ENCODE results near the gene ADAMTS2. TPM values are rescaled to one million over a fixed set of nuclear protein-coding genes. Genes with fewer than 3 reads are reported as not detected.

Gene ADAMTS2
- total RNA-seq, 1 donor from 2014 or later, result 7.7 TPM

DNA sequence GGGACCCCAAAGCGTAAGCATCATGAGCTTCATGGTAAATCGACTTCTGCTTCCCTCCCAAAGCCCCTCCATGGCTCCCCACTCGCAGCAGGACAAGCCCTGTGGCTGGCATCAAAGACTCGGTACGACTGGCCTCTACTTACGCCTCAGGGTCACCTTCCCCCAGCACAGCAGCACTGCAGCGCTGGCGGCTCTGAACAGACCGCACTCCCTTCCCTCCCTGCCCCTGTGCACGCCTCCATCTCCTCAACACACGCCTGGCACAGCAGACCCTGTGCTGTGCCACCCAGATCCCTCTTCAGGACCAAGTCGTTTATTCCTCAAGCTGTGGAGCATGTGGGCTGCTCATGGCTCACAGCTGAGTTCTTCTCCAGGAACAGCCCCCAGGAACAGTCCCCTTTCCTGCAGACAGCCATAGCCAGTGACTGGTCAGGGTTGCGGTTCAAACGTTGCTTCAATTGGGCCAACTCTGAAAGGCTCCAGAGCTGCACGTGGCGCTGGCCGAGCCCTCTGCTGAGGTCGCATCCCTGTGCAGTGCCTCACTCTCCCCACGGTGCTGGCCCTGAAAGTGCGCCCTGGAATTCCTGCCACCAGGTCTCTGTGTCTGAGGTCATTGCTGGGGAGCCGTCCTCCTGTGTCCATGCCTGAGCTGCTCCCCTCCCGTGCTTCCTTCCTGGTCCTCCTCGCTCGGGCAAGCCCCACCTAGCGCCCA, 197.1 kb downstream of the ADAMTS2 start:
- Mint-ChIP-seq H3K36me3 (no peaks in the 10 kb centered on the region), H3K27me3 (no peaks in the 10 kb centered on the region), H3K27ac (no peak overlapping the region), H3K4me1 (ENCODE audit: unreplicated experiment) (no peaks in the 10 kb centered on the region), H3K9me3 (no peaks in the 10 kb centered on the region), H3K4me3 (no peak overlapping the region)
- DNase-seq (ENCODE audit: extremely low spot score, unreplicated experiment), result no peak
- TF ChIP-seq, protein P1, sequence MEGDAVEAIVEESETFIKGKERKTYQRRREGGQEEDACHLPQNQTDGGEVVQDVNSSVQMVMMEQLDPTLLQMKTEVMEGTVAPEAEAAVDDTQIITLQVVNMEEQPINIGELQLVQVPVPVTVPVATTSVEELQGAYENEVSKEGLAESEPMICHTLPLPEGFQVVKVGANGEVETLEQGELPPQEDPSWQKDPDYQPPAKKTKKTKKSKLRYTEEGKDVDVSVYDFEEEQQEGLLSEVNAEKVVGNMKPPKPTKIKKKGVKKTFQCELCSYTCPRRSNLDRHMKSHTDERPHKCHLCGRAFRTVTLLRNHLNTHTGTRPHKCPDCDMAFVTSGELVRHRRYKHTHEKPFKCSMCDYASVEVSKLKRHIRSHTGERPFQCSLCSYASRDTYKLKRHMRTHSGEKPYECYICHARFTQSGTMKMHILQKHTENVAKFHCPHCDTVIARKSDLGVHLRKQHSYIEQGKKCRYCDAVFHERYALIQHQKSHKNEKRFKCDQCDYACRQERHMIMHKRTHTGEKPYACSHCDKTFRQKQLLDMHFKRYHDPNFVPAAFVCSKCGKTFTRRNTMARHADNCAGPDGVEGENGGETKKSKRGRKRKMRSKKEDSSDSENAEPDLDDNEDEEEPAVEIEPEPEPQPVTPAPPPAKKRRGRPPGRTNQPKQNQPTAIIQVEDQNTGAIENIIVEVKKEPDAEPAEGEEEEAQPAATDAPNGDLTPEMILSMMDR (conservative IDR thresholded peaks at IDR 0.05), result no peak

DNA sequence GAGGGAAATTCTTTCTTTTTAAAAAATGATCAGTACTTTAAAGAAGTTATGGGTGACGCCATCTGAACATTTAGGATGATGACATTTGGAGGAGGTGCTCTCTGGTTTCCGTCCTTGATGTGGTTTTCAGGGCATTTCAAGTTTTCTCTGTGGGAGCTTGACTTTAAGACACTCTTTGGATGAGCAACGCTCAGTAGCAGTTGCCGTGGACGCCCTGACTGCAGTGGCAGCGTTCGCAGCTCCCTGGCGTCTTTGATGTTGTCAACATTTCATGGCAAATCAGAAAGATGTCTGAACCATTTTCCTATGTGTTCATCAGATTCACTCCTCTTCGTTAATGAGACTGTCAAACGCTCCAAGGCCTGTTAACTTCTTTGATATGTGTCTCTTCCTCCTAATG, 199.0 kb downstream of the ADAMTS2 start:
- H3K4me1 Mint-ChIP-seq (ENCODE audit: unreplicated experiment), result peaks cover 10% of the 10 kb centered on the region
- H3K27me3 Mint-ChIP-seq, result no peaks in the 10 kb centered on the region
- TF ChIP-seq, protein P1 (conservative IDR thresholded peaks at IDR 0.05), result no peak
- DNase-seq (ENCODE audit: extremely low spot score, unreplicated experiment), result no peak
- no peaks in the 10 kb centered on the region for H3K9me3 Mint-ChIP-seq
- no peak overlapping the region for H3K27ac Mint-ChIP-seq
- H3K36me3 Mint-ChIP-seq, result no peaks in the 10 kb centered on the region
- no peak overlapping the region for H3K4me3 Mint-ChIP-seq

DNA sequence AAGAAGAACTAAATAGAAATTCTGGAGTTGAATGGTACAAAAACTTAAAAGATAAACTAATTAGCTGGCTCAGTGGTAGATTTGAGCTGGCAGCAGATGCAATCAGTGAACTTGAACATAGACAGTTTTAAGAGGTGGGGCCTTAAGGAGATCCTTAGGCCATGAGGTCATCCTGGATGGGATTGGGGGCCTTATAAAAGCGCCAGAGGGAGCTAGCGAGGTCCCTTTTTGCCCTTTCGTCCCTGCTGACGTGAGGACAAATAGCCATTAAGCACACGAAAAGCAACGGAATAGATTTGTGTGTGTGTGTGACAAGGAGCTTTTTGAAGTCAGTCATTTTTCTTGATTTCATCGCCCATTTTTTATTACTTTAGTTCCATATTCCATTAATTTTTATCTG, 201.8 kb downstream of the ADAMTS2 start:
- Mint-ChIP-seq H3K36me3 (no peaks in the 10 kb centered on the region), H3K4me3 (no peak overlapping the region), H3K27me3 (no peaks in the 10 kb centered on the region), H3K27ac (no peak overlapping the region), H3K9me3 (no peaks in the 10 kb centered on the region), H3K4me1 (ENCODE audit: unreplicated experiment) (peaks cover 15% of the 10 kb centered on the region)
- DNase-seq (ENCODE audit: extremely low spot score, unreplicated experiment), result no peak
- TF ChIP-seq, protein P1 (conservative IDR thresholded peaks at IDR 0.05), result peak; percentile 57

DNA sequence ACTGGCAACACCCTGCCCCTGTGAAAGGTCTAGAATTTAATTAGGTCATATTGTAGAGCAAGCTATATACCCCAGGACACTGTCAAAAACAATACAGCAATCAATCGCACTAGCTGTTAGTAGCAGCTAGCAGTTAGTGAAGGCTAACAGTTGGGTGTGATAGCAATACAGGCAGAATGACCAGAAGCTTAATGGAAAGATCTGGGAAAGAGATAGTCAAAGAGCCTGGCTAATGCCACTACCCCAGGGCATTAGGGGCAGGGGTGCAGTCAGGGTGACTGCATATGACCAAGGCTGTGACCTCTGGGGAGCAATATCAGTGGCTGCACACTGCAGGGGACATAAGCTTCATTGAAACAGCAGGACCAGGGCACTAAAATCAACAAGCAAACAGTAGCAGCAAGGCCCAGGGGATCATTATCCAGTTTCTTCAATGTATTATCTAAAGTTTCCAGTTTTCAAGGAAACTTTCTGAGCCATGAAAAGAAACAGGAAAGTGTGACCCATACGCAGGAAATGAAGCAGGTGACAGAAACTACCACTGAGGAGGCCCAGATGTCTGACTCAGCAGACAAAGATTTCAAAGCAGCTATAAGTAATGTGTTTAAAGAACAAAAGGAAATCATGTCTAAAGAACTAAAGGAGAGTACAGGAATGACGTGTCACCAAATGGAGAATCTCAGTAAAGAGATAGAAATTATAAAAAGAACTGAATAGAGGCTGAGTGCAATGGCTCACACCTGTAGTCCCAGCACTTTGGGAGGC, 202.6 kb downstream of the ADAMTS2 start:
- no peak for DNase-seq (ENCODE audit: extremely low spot score, unreplicated experiment)
- Mint-ChIP-seq H3K9me3 (no peaks in the 10 kb centered on the region), H3K27me3 (no peaks in the 10 kb centered on the region), H3K4me1 (ENCODE audit: unreplicated experiment) (peaks cover 15% of the 10 kb centered on the region), H3K36me3 (no peaks in the 10 kb centered on the region), H3K4me3 (no peak overlapping the region), H3K27ac (peak overlapping the region; percentile 25)
- TF ChIP-seq, protein P1 (conservative IDR thresholded peaks at IDR 0.05), result no peak

DNA sequence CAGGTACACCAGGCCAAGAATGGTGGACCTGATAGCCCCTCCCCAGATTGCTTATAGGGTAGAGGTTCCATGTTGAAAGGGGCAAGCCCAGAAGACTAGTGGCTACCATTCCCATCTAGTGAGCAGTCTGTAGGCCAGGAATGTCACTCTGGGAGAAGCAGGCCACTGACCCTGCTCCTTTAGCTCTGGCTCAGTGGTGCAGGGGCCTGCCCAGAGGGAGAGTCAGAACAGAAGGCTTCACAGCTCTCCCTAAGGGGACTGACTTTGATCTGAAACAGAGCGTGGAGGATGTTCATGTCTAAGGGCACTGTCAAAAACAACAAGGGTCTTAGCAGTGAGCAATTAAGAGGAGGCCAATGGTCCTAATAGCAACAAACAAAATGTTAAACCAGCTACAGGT, 203.4 kb downstream of the ADAMTS2 start:
- Mint-ChIP-seq H3K9me3 (no peaks in the 10 kb centered on the region), H3K36me3 (no peaks in the 10 kb centered on the region), H3K27ac (no peak overlapping the region), H3K27me3 (no peaks in the 10 kb centered on the region), H3K4me3 (no peak overlapping the region), H3K4me1 (ENCODE audit: unreplicated experiment) (peaks cover 15% of the 10 kb centered on the region)
- DNase-seq (ENCODE audit: extremely low spot score, unreplicated experiment), result no peak
- TF ChIP-seq, protein P1 (conservative IDR thresholded peaks at IDR 0.05), result no peak
